ENCODE measurements around the gene ZNF211.

DNA sequence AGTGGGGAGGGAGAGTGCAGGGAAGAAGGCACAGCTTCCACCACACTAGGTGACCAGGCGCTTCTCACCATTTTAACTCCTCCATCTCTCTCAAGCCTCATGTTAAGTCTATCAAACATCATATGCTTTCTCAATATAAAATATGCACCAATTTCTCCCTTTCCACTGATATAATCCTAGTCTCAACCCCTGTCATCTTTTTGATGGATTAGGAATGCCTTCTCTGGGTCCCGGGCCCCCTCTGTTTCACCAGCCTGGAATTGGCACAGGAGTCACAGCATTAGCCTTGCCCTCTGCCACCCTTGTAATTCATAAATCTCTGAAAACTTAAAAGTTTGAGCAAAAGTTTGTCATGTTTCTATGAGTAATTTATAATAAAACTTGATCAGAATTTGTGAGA lies 35.7 kb downstream of the ZNF211 start, which contains the start of gene ZSCAN4:
- TF ChIP-seq TCF7 (IDR thresholded peaks at IDR 0.05; ENCODE audit: borderline replicate concordance) (no peak), JUND (IDR thresholded peaks at IDR 0.05; ENCODE audit: low read depth, low read length) (no peak), RELA (IDR thresholded peaks at IDR 0.05; ENCODE audit: borderline replicate concordance, partially characterized antibody) (no peak), YY1 (IDR thresholded peaks at IDR 0.05; ENCODE audit: low read depth, low read length) (no peak), RAD21 (IDR thresholded peaks at IDR 0.05; ENCODE audit: insufficient read depth, low read depth, low read length) (no peak), YBX1 (IDR thresholded peaks at IDR 0.05) (no peak), NRF1 (conservative IDR thresholded peaks at IDR 0.05; ENCODE audit: low read depth, low read length) (no peak), GABPA (IDR thresholded peaks at IDR 0.05; ENCODE audit: low read depth) (no peak), MYC (IDR thresholded peaks at IDR 0.05; ENCODE audit: insufficient read depth, insufficient read length, insufficient replicate concordance, low read length, severe bottlenecking) (no peak)
- TF ChIP-seq, protein P1, sequence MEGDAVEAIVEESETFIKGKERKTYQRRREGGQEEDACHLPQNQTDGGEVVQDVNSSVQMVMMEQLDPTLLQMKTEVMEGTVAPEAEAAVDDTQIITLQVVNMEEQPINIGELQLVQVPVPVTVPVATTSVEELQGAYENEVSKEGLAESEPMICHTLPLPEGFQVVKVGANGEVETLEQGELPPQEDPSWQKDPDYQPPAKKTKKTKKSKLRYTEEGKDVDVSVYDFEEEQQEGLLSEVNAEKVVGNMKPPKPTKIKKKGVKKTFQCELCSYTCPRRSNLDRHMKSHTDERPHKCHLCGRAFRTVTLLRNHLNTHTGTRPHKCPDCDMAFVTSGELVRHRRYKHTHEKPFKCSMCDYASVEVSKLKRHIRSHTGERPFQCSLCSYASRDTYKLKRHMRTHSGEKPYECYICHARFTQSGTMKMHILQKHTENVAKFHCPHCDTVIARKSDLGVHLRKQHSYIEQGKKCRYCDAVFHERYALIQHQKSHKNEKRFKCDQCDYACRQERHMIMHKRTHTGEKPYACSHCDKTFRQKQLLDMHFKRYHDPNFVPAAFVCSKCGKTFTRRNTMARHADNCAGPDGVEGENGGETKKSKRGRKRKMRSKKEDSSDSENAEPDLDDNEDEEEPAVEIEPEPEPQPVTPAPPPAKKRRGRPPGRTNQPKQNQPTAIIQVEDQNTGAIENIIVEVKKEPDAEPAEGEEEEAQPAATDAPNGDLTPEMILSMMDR (IDR thresholded peaks at IDR 0.05 in 2 of 3, conservative IDR thresholded peaks at IDR 0.05 in 1 of 3; ENCODE audit: control insufficient read depth in 2 of 3, extremely low read depth in 1 of 3, insufficient read depth in 1 of 3, low read depth in 3 of 3, low read length in 3 of 3), result no peak
